HepG2 (cell line): ENCODE data around the gene LYSMD1. TPM values are rescaled to one million over a fixed set of nuclear protein-coding genes. Genes with fewer than 3 reads are reported as not detected.

Experiments used
- FOSL2 ChIP-seq: sonication (generic); formaldehyde crosslinking; IDR thresholded peaks from 2 replicates; pipeline ENCODE4 v1.4.0; 2020; ENCODE audit warnings: missing genetic modification reagents
- MYC ChIP-seq: sonication (generic); formaldehyde crosslinking; IDR thresholded peaks from 2 replicates; pipeline ENCODE4 v1.9.0; 2021; ENCODE audit warnings: missing genetic modification reagents, borderline replicate concordance
- NPAS2 ChIP-seq: sonication (generic); formaldehyde crosslinking; IDR thresholded peaks from 2 replicates; pipeline ENCODE4 v1.8.0; 2022; ENCODE audit warnings: mild to moderate bottlenecking, missing genetic modification reagents, borderline replicate concordance
- NR2F6 ChIP-seq, 2 experiments: IDR thresholded peaks; 2 replicates each; pipeline ENCODE4 v1.6.1; 2016; ENCODE audit warnings: antibody characterized with exemption in 1 of 2, mild to moderate bottlenecking in 1 of 2
- PITX1 ChIP-seq: sonication (generic); formaldehyde crosslinking; IDR thresholded peaks from 2 replicates; pipeline ENCODE4 v1.5.1; 2020; ENCODE audit warnings: mild to moderate bottlenecking, missing genetic modification reagents
- ZC3H4 ChIP-seq: sonication (generic); formaldehyde crosslinking; IDR thresholded peaks from 2 replicates; pipeline ENCODE4 v1.4.0; 2020; ENCODE audit warnings: missing genetic modification reagents, borderline replicate concordance
- ZFY ChIP-seq: sonication (generic); formaldehyde crosslinking; IDR thresholded peaks from 2 replicates; pipeline ENCODE4 v1.4.0; 2020; ENCODE audit warnings: missing genetic modification reagents
- ZIK1 ChIP-seq: sonication (generic); formaldehyde crosslinking; IDR thresholded peaks from 2 replicates; pipeline ENCODE4 v1.5.0; 2020; ENCODE audit warnings: mild to moderate bottlenecking, low read depth, missing genetic modification reagents, borderline replicate concordance
- ZNF674 ChIP-seq: sonication (generic); formaldehyde crosslinking; IDR thresholded peaks from 2 replicates; pipeline ENCODE4 v1.5.0; 2020; ENCODE audit warnings: low read depth, mild to moderate bottlenecking, missing genetic modification reagents
- ZNF782 ChIP-seq: sonication (generic); formaldehyde crosslinking; IDR thresholded peaks from 2 replicates; pipeline ENCODE4 v1.4.0; 2020; ENCODE audit warnings: missing genetic modification reagents, mild to moderate bottlenecking, borderline replicate concordance
- ZNF891 ChIP-seq: sonication (generic); formaldehyde crosslinking; IDR thresholded peaks from 2 replicates; pipeline ENCODE4 v1.5.0; 2020; ENCODE audit warnings: mild to moderate bottlenecking, missing genetic modification reagents
- polyA plus RNA-seq, 8 experiments: library from polyadenylated mRNA; depleted of rRNA in 3 of 8; stranded (reverse) in 7 of 8; unstranded in 1 of 8; fragments of >200 nt; fragmentation: Illumina TruSeq in 4 of 8; extraction: Trizol in 4 of 8; gene quantifications; 2 replicates each; pipeline versions ENCODE4 v1.2.1 to v1.2.3, GENCODE V29; 2011 to 2016; ENCODE audit warnings: low read depth in 4 of 8, missing spikeins in 1 of 8, mixed read lengths in 1 of 8; ENCODE audit not compliant: insufficient read depth in 1 of 8
- total RNA-seq, 5 experiments: library from RNA; depleted of rRNA; stranded (reverse); fragments of >200 nt; fragmentation: Illumina TruSeq; extraction: Trizol; gene quantifications; 2 replicates each; pipeline ENCODE4 v1.2.3, GENCODE V29; 2016; ENCODE audit warnings: low read depth in 1 of 5
- TF ChIP-seq, protein P1 (sequence below): sonication (generic); formaldehyde crosslinking; IDR thresholded peaks from 2 replicates; pipeline ENCODE4 v1.4.0; 2020; ENCODE audit warnings: missing genetic modification reagents
- TF ChIP-seq, protein P2 (sequence below): sonication (generic); formaldehyde crosslinking; IDR thresholded peaks from 2 replicates; pipeline ENCODE4 v1.4.0; 2020; ENCODE audit warnings: mild to moderate bottlenecking, missing genetic modification reagents
- TF ChIP-seq, protein P3 (sequence below): sonication (generic); formaldehyde crosslinking; IDR thresholded peaks from 2 replicates; pipeline ENCODE4 v1.5.1; 2020; ENCODE audit warnings: mild to moderate bottlenecking, missing genetic modification reagents, moderate library complexity
- TF ChIP-seq, protein P4 (sequence below): sonication (generic); formaldehyde crosslinking; IDR thresholded peaks from 2 replicates; pipeline ENCODE4 v1.4.0; 2020; ENCODE audit warnings: missing genetic modification reagents
- TF ChIP-seq, protein P5 (sequence below): sonication (generic); formaldehyde crosslinking; IDR thresholded peaks from 2 replicates; pipeline ENCODE4 v1.5.0; 2020; ENCODE audit warnings: missing genetic modification reagents
- TF ChIP-seq, protein P6 (sequence below): sonication (generic); formaldehyde crosslinking; IDR thresholded peaks from 2 replicates; pipeline ENCODE4 v1.4.0; 2020; ENCODE audit warnings: mild to moderate bottlenecking, low read depth, missing genetic modification reagents

LYSMD1 gene
- total and polyA plus RNA-seq, 2 of the 13 experiments (the other 11 are each of a cell fraction or from before 2014, with no cell fraction given) = 3.8 to 4.8 TPM

GRCh38 chr1:151165738-151166504, at the start of gene LYSMD1, which contains the start of gene SCNM1 (continued):
- TF ChIP-seq, protein P1, sequence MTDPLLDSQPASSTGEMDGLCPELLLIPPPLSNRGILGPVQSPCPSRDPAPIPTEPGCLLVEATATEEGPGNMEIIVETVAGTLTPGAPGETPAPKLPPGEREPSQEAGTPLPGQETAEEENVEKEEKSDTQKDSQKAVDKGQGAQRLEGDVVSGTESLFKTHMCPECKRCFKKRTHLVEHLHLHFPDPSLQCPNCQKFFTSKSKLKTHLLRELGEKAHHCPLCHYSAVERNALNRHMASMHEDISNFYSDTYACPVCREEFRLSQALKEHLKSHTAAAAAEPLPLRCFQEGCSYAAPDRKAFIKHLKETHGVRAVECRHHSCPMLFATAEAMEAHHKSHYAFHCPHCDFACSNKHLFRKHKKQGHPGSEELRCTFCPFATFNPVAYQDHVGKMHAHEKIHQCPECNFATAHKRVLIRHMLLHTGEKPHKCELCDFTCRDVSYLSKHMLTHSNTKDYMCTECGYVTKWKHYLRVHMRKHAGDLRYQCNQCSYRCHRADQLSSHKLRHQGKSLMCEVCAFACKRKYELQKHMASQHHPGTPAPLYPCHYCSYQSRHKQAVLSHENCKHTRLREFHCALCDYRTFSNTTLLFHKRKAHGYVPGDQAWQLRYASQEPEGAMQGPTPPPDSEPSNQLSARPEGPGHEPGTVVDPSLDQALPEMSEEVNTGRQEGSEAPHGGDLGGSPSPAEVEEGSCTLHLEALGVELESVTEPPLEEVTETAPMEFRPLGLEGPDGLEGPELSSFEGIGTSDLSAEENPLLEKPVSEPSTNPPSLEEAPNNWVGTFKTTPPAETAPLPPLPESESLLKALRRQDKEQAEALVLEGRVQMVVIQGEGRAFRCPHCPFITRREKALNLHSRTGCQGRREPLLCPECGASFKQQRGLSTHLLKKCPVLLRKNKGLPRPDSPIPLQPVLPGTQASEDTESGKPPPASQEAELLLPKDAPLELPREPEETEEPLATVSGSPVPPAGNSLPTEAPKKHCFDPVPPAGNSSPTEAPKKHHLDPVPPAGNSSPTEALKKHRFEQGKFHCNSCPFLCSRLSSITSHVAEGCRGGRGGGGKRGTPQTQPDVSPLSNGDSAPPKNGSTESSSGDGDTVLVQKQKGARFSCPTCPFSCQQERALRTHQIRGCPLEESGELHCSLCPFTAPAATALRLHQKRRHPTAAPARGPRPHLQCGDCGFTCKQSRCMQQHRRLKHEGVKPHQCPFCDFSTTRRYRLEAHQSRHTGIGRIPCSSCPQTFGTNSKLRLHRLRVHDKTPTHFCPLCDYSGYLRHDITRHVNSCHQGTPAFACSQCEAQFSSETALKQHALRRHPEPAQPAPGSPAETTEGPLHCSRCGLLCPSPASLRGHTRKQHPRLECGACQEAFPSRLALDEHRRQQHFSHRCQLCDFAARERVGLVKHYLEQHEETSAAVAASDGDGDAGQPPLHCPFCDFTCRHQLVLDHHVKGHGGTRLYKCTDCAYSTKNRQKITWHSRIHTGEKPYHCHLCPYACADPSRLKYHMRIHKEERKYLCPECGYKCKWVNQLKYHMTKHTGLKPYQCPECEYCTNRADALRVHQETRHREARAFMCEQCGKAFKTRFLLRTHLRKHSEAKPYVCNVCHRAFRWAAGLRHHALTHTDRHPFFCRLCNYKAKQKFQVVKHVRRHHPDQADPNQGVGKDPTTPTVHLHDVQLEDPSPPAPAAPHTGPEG (CRISPR knock-in tag) = 0 out of 2 replicates have a peak, but pooled peaks have one; percentile 72
- TF ChIP-seq ZC3H4 (CRISPR knock-in tag) (no peak), ZNF782 (CRISPR knock-in tag) (no peak), FOSL2 (CRISPR knock-in tag) (peak; percentile 49), MYC (CRISPR knock-in tag) (peak; percentile 75; the same call in 1 of the 2 replicates), ZNF891 (peak; percentile 86; the same call in 1 of the 2 replicates), NPAS2 (CRISPR knock-in tag) (no peak), ZIK1 (CRISPR knock-in tag) (no peak; the same call in 1 of the 2 replicates), ZFY (CRISPR knock-in tag) (peak; percentile 99), NR2F6 (IDR thresholded peaks at IDR 0.05) (0 out of 2 replicates have a peak, but pooled peaks have one; percentile 47), NR2F6 (CRISPR knock-in tag; IDR thresholded peaks at IDR 0.05) (peak; percentile 39; the same call in 1 of the 2 replicates), ZNF674 (CRISPR knock-in tag) (0 out of 2 replicates have a peak, but pooled peaks have one; percentile 48), PITX1 (CRISPR knock-in tag) (peak; percentile 57; the same call in 1 of the 2 replicates)
- TF ChIP-seq, protein P2, sequence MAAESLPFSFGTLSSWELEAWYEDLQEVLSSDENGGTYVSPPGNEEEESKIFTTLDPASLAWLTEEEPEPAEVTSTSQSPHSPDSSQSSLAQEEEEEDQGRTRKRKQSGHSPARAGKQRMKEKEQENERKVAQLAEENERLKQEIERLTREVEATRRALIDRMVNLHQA = no peak
- TF ChIP-seq, protein P3, sequence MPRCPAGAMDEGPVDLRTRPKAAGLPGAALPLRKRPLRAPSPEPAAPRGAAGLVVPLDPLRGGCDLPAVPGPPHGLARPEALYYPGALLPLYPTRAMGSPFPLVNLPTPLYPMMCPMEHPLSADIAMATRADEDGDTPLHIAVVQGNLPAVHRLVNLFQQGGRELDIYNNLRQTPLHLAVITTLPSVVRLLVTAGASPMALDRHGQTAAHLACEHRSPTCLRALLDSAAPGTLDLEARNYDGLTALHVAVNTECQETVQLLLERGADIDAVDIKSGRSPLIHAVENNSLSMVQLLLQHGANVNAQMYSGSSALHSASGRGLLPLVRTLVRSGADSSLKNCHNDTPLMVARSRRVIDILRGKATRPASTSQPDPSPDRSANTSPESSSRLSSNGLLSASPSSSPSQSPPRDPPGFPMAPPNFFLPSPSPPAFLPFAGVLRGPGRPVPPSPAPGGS (CRISPR knock-in tag) = peak; percentile 53
- TF ChIP-seq, protein P4, sequence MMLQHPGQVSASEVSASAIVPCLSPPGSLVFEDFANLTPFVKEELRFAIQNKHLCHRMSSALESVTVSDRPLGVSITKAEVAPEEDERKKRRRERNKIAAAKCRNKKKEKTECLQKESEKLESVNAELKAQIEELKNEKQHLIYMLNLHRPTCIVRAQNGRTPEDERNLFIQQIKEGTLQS (CRISPR knock-in tag) = no peak; the same call in 1 of the 2 replicates
- TF ChIP-seq, protein P5, sequence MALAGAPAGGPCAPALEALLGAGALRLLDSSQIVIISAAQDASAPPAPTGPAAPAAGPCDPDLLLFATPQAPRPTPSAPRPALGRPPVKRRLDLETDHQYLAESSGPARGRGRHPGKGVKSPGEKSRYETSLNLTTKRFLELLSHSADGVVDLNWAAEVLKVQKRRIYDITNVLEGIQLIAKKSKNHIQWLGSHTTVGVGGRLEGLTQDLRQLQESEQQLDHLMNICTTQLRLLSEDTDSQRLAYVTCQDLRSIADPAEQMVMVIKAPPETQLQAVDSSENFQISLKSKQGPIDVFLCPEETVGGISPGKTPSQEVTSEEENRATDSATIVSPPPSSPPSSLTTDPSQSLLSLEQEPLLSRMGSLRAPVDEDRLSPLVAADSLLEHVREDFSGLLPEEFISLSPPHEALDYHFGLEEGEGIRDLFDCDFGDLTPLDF (CRISPR knock-in tag) = peak; percentile 89
- TF ChIP-seq, protein P6, sequence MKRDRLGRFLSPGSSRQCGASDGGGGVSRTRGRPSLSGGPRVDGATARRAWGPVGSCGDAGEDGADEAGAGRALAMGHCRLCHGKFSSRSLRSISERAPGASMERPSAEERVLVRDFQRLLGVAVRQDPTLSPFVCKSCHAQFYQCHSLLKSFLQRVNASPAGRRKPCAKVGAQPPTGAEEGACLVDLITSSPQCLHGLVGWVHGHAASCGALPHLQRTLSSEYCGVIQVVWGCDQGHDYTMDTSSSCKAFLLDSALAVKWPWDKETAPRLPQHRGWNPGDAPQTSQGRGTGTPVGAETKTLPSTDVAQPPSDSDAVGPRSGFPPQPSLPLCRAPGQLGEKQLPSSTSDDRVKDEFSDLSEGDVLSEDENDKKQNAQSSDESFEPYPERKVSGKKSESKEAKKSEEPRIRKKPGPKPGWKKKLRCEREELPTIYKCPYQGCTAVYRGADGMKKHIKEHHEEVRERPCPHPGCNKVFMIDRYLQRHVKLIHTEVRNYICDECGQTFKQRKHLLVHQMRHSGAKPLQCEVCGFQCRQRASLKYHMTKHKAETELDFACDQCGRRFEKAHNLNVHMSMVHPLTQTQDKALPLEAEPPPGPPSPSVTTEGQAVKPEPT = peak; percentile 77; the same call in 1 of the 2 replicates
